GM23338 (cell line): ENCODE data around the gene MTRR. TPM values are rescaled to one million over a fixed set of nuclear protein-coding genes. Genes with fewer than 3 reads are reported as not detected.

ENCODE experiments used
- ATAC-seq: fragments of 200-7000 bp; cut with Tn5 transposase; 3 replicates; pipeline ENCODE4 v1.9.1; 2020
- DNase-seq: peaks from one replicate; pipeline ENCODE4 v3.0.0-alpha.2; 2015; ENCODE audit warnings: low spot score
- H2AFZ ChIP-seq: fragments of 200-600 bp; sonication (generic); 2 replicates; pipeline ENCODE4 v1.8.0; 2016; ENCODE audit warnings: antibody characterized with exemption, mild to moderate bottlenecking, moderate library complexity
- H3F3A ChIP-seq: fragments of 200-600 bp; sonication (generic); replicated peaks from 2 replicates; pipeline ENCODE4 v1.8.0; 2017; ENCODE audit warnings: antibody characterized with exemption, mixed run types, low read depth
- H3K27ac ChIP-seq: fragments of 200-600 bp; sonication (generic); 2 replicates; pipeline ENCODE4 v1.6.1; 2016; ENCODE audit warnings: low read depth
- H3K27me3 ChIP-seq: fragments of 200-600 bp; sonication (generic); 2 replicates; pipeline ENCODE4 v1.8.0; 2016; ENCODE audit warnings: mild to moderate bottlenecking, mixed run types, moderate library complexity; ENCODE audit not compliant: insufficient read depth
- H3K36me3 ChIP-seq: fragments of 200-600 bp; sonication (generic); 2 replicates; pipeline ENCODE4 v1.8.0; 2016; ENCODE audit warnings: mild to moderate bottlenecking; ENCODE audit not compliant: insufficient read depth
- H3K4me1 ChIP-seq: fragments of 200-600 bp; sonication (generic); 2 replicates; pipeline ENCODE4 v1.8.0; 2016; ENCODE audit warnings: mild to moderate bottlenecking, moderate library complexity; ENCODE audit not compliant: insufficient read depth
- H3K4me2 ChIP-seq: fragments of 200-600 bp; sonication (generic); 2 replicates; pipeline ENCODE4 v1.7.1; 2017; ENCODE audit warnings: mixed run types
- H3K4me3 ChIP-seq: fragments of 200-600 bp; sonication (generic); 2 replicates; pipeline ENCODE4 v1.6.1; 2016; ENCODE audit warnings: mixed run types
- H3K79me2 ChIP-seq: fragments of 200-600 bp; sonication (generic); replicated peaks from 2 replicates; pipeline ENCODE4 v1.8.0; 2017; ENCODE audit warnings: mild to moderate bottlenecking; ENCODE audit not compliant: insufficient read depth
- H3K9me2 ChIP-seq: fragments of 200-600 bp; sonication (generic); 2 replicates; pipeline ENCODE4 v1.8.0; 2017; ENCODE audit not compliant: insufficient read depth
- H4K20me1 ChIP-seq: fragments of 200-600 bp; sonication (generic); replicated peaks from 2 replicates; pipeline ENCODE4 v1.8.0; 2017; ENCODE audit warnings: mild to moderate bottlenecking; ENCODE audit not compliant: insufficient read depth
- H3K27ac Mint-ChIP-seq: 2 replicates; pipeline ENCODE4 v1.8.0; 2020; ENCODE audit warnings: inconsistent platforms, mild to moderate bottlenecking, moderate library complexity, mixed read lengths
- H3K27me3 Mint-ChIP-seq: 3 replicates; pipeline ENCODE4 v1.8.0; 2022; ENCODE audit warnings: low read depth, mild to moderate bottlenecking, moderate library complexity, mixed read lengths, inconsistent platforms; ENCODE audit not compliant: insufficient read depth, poor library complexity
- H3K36me3 Mint-ChIP-seq: 3 replicates; pipeline ENCODE4 v1.8.0; 2021; ENCODE audit warnings: low read depth, mild to moderate bottlenecking, inconsistent platforms, moderate library complexity, mixed read lengths
- H3K4me1 Mint-ChIP-seq: 3 replicates; pipeline ENCODE4 v1.8.0; 2020; ENCODE audit warnings: mild to moderate bottlenecking, inconsistent platforms, mixed read lengths
- H3K4me3 Mint-ChIP-seq: 3 replicates; pipeline ENCODE4 v1.8.0; 2021; ENCODE audit warnings: moderate library complexity, mild to moderate bottlenecking, inconsistent platforms, mixed read lengths
- H3K9me3 Mint-ChIP-seq: 3 replicates; pipeline ENCODE4 v1.8.0; 2020; ENCODE audit warnings: moderate library complexity, mild to moderate bottlenecking, inconsistent platforms, mixed read lengths
- CREB1 ChIP-seq: fragments of 250-450 bp; sonication (Bioruptor Pico); IDR thresholded peaks from 2 replicates; pipeline ENCODE4 v1.5.0; 2020; ENCODE audit warnings: low read depth, mild to moderate bottlenecking, moderate library complexity
- EZH2 ChIP-seq: fragments of 200-600 bp; sonication (generic); IDR thresholded peaks from one replicate; pipeline ENCODE4 v1.8.0; 2017; ENCODE audit warnings: antibody characterized with exemption, mild to moderate bottlenecking, low read depth; ENCODE audit not compliant: unreplicated experiment
- EZH2phosphoT487 ChIP-seq: fragments of 200-600 bp; sonication (generic); IDR thresholded peaks from one replicate; pipeline ENCODE4 v1.8.1; 2018; ENCODE audit warnings: antibody characterized with exemption; ENCODE audit not compliant: unreplicated experiment
- JUNB ChIP-seq: IDR thresholded peaks from one replicate; pipeline ENCODE4 v1.6.1; 2016; ENCODE audit warnings: antibody characterized with exemption; ENCODE audit not compliant: unreplicated experiment
- NANOG ChIP-seq: IDR thresholded peaks from 2 replicates; pipeline ENCODE4 v1.6.1; 2016; ENCODE audit warnings: antibody characterized with exemption, borderline replicate concordance
- STAT1 ChIP-seq: IDR thresholded peaks from one replicate; pipeline ENCODE4 v1.6.1; 2016; ENCODE audit warnings: antibody characterized with exemption; ENCODE audit not compliant: unreplicated experiment
- ZNF114 ChIP-seq: fragments of 250-450 bp; sonication (Bioruptor Pico); IDR thresholded peaks from 2 replicates; pipeline ENCODE4 v1.5.0; 2020; ENCODE audit warnings: mild to moderate bottlenecking, moderate library complexity
- ZNF331 ChIP-seq: fragments of 250-450 bp; sonication (Bioruptor Pico); IDR thresholded peaks from 2 replicates; pipeline ENCODE4 v1.5.0; 2020; ENCODE audit warnings: low read depth, mild to moderate bottlenecking, moderate library complexity
- polyA plus RNA-seq: library from polyadenylated mRNA; unstranded; fragments of >200 nt; fragmentation: Nextera tagmentation; extraction: Ambion mirVana; gene quantifications from 2 replicates; pipeline ENCODE4 v1.2.1, GENCODE V29; 2016
- total RNA-seq: library from RNA; depleted of rRNA; stranded (reverse); fragments of >200 nt; shearing (Covaris generic); gene quantifications from 2 replicates; pipeline ENCODE4 v1.2.3, GENCODE V29; 2014
- TF ChIP-seq, protein P1 (sequence below), 2 experiments: fragments of 200-600 bp in 1 of 2; sonication (generic) in 1 of 2; conservative IDR thresholded peaks; 2 replicates each; pipeline versions ENCODE4 v1.5.1 to v1.6.1; 2016 to 2017; ENCODE audit warnings: antibody characterized with exemption in 2 of 2, low read depth in 2 of 2, mild to moderate bottlenecking in 2 of 2, moderate library complexity in 1 of 2
- TF ChIP-seq, protein P2 (sequence below): IDR thresholded peaks from 2 replicates; pipeline ENCODE4 v1.6.1; 2016; ENCODE audit warnings: antibody characterized with exemption
- TF ChIP-seq, protein P3 (sequence below): IDR thresholded peaks from one replicate; pipeline ENCODE4 v1.6.1; 2018; ENCODE audit warnings: antibody characterized with exemption; ENCODE audit not compliant: unreplicated experiment

The MTRR gene
- total and polyA plus RNA-seq, 2 experiments from 2014 or later, result 16.5 to 55.9 TPM

DNA sequence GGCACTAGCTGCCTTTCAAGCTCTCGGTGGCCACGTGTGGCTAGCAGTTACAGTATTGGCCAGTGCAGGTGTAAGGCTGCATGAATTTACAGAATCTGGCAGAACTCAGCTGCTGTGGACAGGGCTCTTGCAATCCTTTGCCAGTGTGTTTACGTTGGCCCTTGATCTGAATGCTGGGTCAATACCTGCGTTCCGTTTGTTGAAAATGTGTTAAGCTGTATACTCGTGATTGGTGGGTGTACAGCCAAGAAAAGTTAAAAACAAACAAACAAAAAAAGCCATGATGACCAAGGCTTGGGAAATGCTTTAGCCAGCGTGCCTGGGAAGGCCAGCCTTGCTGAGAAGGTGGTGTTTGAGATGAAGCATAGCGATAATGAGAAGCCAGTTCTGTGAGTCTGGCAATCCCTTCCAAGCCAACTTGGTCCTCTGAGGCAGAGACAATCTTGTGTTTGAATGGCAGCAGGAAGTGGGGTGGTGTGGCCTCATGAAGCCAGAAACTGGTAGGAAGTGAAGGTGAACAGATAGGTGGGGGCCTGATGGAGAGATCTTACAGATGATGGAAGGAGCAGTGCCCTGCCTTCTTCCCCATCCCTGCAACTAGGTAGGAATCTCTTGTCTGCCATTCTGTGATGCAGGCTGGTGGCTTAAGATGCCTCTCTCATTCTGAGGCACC is 17.2 kb upstream of the MTRR start:
- no peak overlapping the region for H3K27ac ChIP-seq
- H3K4me2 ChIP-seq, result peak overlapping the region; percentile 82
- ATAC-seq (no peak), DNase-seq (no peak)
- H3F3A ChIP-seq, result 0 out of 2 replicates have a peak, but pooled peaks cover 4% of the 10 kb centered on the region
- H3K4me1 ChIP-seq, result peaks cover 9% of the 10 kb centered on the region; the same call in 1 of the 2 replicates
- no peaks in the 10 kb centered on the region for H3K36me3 ChIP-seq
- peaks cover 18% of the 10 kb centered on the region for H3K27me3 ChIP-seq
- TF ChIP-seq ZNF114 (no peak), ZNF331 (CRISPR knock-in tag) (no peak), EZH2 (no peak), JUNB (no peak), STAT1 (no peak), NANOG (no peak)
- TF ChIP-seq, protein P1, sequence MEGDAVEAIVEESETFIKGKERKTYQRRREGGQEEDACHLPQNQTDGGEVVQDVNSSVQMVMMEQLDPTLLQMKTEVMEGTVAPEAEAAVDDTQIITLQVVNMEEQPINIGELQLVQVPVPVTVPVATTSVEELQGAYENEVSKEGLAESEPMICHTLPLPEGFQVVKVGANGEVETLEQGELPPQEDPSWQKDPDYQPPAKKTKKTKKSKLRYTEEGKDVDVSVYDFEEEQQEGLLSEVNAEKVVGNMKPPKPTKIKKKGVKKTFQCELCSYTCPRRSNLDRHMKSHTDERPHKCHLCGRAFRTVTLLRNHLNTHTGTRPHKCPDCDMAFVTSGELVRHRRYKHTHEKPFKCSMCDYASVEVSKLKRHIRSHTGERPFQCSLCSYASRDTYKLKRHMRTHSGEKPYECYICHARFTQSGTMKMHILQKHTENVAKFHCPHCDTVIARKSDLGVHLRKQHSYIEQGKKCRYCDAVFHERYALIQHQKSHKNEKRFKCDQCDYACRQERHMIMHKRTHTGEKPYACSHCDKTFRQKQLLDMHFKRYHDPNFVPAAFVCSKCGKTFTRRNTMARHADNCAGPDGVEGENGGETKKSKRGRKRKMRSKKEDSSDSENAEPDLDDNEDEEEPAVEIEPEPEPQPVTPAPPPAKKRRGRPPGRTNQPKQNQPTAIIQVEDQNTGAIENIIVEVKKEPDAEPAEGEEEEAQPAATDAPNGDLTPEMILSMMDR (conservative IDR thresholded peaks at IDR 0.05; ENCODE audit: low read depth in 2 of 2), result no peak
- H3K9me3 Mint-ChIP-seq, result no peaks in the 10 kb centered on the region
- no peak overlapping the region for H3K27ac Mint-ChIP-seq
- 0 out of 2 replicates have a peak, but pooled peaks cover 9% of the 10 kb centered on the region for H3K9me2 ChIP-seq
- peak overlapping the region; percentile 99 for H2AFZ ChIP-seq
- H3K4me1 Mint-ChIP-seq, result peaks cover 9% of the 10 kb centered on the region
- peaks cover 12% of the 10 kb centered on the region for H3K27me3 Mint-ChIP-seq
- H3K36me3 Mint-ChIP-seq, result no peaks in the 10 kb centered on the region; the same call in 2 of the 3 replicates
- H3K4me3 ChIP-seq, result peak overlapping the region; percentile 79
- no peaks in the 10 kb centered on the region for H3K79me2 ChIP-seq
- no peaks in the 10 kb centered on the region for H4K20me1 ChIP-seq
- peak overlapping the region; percentile 90 for H3K4me3 Mint-ChIP-seq

DNA sequence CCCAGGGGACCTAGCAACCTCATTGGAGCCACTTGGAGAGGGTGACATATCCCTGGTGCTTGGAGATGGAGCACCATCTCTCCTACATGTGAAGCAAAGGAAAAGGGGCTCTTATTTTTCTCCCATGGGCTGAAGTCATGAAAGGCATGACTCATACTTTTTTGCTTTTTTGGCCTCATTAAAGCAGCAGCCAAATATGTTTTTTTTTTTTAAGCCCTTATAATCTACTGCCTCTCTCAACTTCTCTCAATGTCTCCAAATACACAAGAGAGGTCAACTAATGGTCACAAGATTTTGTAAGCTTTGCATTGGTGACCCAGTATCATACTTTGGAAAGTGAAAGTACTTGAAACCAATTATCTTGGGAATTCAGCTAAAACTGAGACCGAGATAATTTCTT is 16.4 kb upstream of the MTRR start:
- H3K27ac Mint-ChIP-seq, result no peak overlapping the region
- H3F3A ChIP-seq, result 0 out of 2 replicates have a peak, but pooled peaks cover 4% of the 10 kb centered on the region
- H3K4me3 Mint-ChIP-seq, result peak overlapping the region; percentile 42; the same call in 2 of the 3 replicates
- H3K27ac ChIP-seq, result no peak overlapping the region
- H3K79me2 ChIP-seq, result no peaks in the 10 kb centered on the region
- H2AFZ ChIP-seq, result no peak overlapping the region
- no peak for ATAC-seq
- 0 out of 2 replicates have a peak, but pooled peaks cover 9% of the 10 kb centered on the region for H3K9me2 ChIP-seq
- H3K4me2 ChIP-seq, result no peak overlapping the region
- no peaks in the 10 kb centered on the region for H4K20me1 ChIP-seq
- peaks cover 12% of the 10 kb centered on the region for H3K27me3 Mint-ChIP-seq
- H3K27me3 ChIP-seq, result peaks cover 18% of the 10 kb centered on the region
- H3K4me1 ChIP-seq, result peaks cover 9% of the 10 kb centered on the region; the same call in 1 of the 2 replicates
- H3K4me3 ChIP-seq, result no peak overlapping the region
- no peaks in the 10 kb centered on the region for H3K36me3 ChIP-seq
- H3K4me1 Mint-ChIP-seq, result peaks cover 10% of the 10 kb centered on the region
- DNase-seq, result no peak
- no peaks in the 10 kb centered on the region for H3K9me3 Mint-ChIP-seq
- H3K36me3 Mint-ChIP-seq, result no peaks in the 10 kb centered on the region; the same call in 2 of the 3 replicates
- TF ChIP-seq EZH2phosphoT487 (no peak), ZNF114 (no peak), ZNF331 (CRISPR knock-in tag) (no peak), CREB1 (CRISPR knock-in tag) (no peak), NANOG (no peak), EZH2 (no peak), STAT1 (no peak), JUNB (no peak)
- TF ChIP-seq, protein P2, sequence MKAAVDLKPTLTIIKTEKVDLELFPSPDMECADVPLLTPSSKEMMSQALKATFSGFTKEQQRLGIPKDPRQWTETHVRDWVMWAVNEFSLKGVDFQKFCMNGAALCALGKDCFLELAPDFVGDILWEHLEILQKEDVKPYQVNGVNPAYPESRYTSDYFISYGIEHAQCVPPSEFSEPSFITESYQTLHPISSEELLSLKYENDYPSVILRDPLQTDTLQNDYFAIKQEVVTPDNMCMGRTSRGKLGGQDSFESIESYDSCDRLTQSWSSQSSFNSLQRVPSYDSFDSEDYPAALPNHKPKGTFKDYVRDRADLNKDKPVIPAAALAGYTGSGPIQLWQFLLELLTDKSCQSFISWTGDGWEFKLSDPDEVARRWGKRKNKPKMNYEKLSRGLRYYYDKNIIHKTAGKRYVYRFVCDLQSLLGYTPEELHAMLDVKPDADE, result no peak
- TF ChIP-seq, protein P3, sequence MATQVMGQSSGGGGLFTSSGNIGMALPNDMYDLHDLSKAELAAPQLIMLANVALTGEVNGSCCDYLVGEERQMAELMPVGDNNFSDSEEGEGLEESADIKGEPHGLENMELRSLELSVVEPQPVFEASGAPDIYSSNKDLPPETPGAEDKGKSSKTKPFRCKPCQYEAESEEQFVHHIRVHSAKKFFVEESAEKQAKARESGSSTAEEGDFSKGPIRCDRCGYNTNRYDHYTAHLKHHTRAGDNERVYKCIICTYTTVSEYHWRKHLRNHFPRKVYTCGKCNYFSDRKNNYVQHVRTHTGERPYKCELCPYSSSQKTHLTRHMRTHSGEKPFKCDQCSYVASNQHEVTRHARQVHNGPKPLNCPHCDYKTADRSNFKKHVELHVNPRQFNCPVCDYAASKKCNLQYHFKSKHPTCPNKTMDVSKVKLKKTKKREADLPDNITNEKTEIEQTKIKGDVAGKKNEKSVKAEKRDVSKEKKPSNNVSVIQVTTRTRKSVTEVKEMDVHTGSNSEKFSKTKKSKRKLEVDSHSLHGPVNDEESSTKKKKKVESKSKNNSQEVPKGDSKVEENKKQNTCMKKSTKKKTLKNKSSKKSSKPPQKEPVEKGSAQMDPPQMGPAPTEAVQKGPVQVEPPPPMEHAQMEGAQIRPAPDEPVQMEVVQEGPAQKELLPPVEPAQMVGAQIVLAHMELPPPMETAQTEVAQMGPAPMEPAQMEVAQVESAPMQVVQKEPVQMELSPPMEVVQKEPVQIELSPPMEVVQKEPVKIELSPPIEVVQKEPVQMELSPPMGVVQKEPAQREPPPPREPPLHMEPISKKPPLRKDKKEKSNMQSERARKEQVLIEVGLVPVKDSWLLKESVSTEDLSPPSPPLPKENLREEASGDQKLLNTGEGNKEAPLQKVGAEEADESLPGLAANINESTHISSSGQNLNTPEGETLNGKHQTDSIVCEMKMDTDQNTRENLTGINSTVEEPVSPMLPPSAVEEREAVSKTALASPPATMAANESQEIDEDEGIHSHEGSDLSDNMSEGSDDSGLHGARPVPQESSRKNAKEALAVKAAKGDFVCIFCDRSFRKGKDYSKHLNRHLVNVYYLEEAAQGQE, result no peak
